Prostate gland (tissue), 2 donors: Measurements from ENCODE around the gene NT5C3B. TPM values are rescaled to one million over a fixed set of nuclear protein-coding genes. Genes with fewer than 3 reads are reported as not detected.

Experiments used
- DNase-seq: peaks from one replicate; pipeline ENCODE4 v3.0.0-alpha.2; 2019; ENCODE audit warnings: low spot score
- H3K27ac ChIP-seq, 2 donors: fragments of 200-600 bp; sonication (generic); 2 replicates each; pipeline ENCODE4 v1.5.1; 2017 to 2019
- H3K27me3 ChIP-seq: fragments of 200-600 bp; sonication (generic); replicated peaks from 2 replicates; pipeline ENCODE4 v1.5.1; 2019; ENCODE audit not compliant: insufficient read depth
- H3K36me3 ChIP-seq, 2 donors: fragments of 200-600 bp; sonication (generic); 1 replicate in 1 of 2; 2 replicates in 1 of 2; pipeline versions ENCODE4 v1.5.1 to v1.8.1; 2017 to 2019
- H3K4me1 ChIP-seq: fragments of 200-600 bp; sonication (generic); replicated peaks from 2 replicates; pipeline ENCODE4 v1.5.1; 2019
- H3K4me3 ChIP-seq, 2 donors: fragments of 200-600 bp; sonication (generic); 2 replicates each; pipeline ENCODE4 v1.5.1; 2017 to 2019
- H3K9me3 ChIP-seq: fragments of 200-600 bp; sonication (generic); 2 replicates; pipeline ENCODE4 v1.5.1; 2017
- POLR2A ChIP-seq: fragments of 450-650 bp; IDR thresholded peaks from one replicate; pipeline ENCODE4 v1.6.1; 2016; ENCODE audit warnings: antibody characterized with exemption, mild to moderate bottlenecking
- POLR2AphosphoS5 ChIP-seq: sonication (generic); formaldehyde crosslinking; IDR thresholded peaks from one replicate; pipeline ENCODE4 v1.6.1; 2017; ENCODE audit warnings: antibody characterized with exemption
- WGBS: methylation state at CpG from one replicate; pipeline ENCODE4 v1.1.5; 2018; 5-methylcytosine and 5-hydroxymethylcytosine counted together
- intact Hi-C: fragments of 100-400 bp; cut with DNase I; formaldehyde crosslinking; loops from one replicate; pipeline ENCODE4 v1.14.2; 2022
- total RNA-seq, 2 donors: library from RNA; depleted of rRNA; stranded (reverse); fragments of >200 nt; gene quantifications; one replicate each; pipeline ENCODE4 v1.1.0, GENCODE V29; 2016
- TF ChIP-seq, protein P1 (sequence below), 4 experiments: fragments of 200-600 bp in 2 of 4; fragments of 450-650 bp in 2 of 4; sonication (generic) in 2 of 4; IDR thresholded peaks; 1 replicate in 3 of 4; 2 replicates in 1 of 4; pipeline ENCODE4 v1.5.1; 2016 to 2019; ENCODE audit warnings: antibody characterized with exemption in 4 of 4, mild to moderate bottlenecking in 2 of 4, moderate library complexity in 2 of 4

NT5C3B gene
- total RNA-seq, 2 donors from 2014 or later = 53.9 to 67.2 TPM

DNA sequence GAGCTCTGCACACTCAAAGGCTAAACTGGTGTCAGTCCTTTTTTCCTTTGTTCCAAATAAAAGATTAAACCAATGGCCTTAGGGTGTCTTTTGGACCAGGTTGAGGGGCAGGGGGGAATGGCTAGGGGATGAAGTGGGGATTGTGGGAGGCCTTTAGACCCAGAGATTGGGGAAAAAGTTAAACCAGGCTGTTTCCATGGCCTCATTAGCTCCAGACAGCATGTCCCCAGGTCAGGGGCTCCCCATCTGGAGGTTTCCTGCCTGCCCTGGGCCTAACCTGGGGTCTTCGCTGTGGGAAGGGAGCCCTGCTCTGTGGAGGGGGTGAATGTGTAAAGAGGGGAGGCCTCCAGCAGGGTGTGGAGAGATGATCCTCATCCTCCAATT is 12.9 kb downstream of the NT5C3B start:
- no peak for DNase-seq
- intact Hi-C loops = no loop called here
- Histone ChIP-seq H3K36me3 (peaks cover under 1 to 6% of the 10 kb centered on the region in 2 donors), H3K27me3 (no peaks in the 10 kb centered on the region), H3K4me3 (no peak overlapping the region), H3K4me1 (no peaks in the 10 kb centered on the region), H3K9me3 (no peaks in the 10 kb centered on the region), H3K27ac (no peak overlapping the region)
- WGBS = 90% methylated on average over 1 of the region's 1 CpG
- no peak for TF ChIP-seq POLR2AphosphoS5
- TF ChIP-seq, protein P1, sequence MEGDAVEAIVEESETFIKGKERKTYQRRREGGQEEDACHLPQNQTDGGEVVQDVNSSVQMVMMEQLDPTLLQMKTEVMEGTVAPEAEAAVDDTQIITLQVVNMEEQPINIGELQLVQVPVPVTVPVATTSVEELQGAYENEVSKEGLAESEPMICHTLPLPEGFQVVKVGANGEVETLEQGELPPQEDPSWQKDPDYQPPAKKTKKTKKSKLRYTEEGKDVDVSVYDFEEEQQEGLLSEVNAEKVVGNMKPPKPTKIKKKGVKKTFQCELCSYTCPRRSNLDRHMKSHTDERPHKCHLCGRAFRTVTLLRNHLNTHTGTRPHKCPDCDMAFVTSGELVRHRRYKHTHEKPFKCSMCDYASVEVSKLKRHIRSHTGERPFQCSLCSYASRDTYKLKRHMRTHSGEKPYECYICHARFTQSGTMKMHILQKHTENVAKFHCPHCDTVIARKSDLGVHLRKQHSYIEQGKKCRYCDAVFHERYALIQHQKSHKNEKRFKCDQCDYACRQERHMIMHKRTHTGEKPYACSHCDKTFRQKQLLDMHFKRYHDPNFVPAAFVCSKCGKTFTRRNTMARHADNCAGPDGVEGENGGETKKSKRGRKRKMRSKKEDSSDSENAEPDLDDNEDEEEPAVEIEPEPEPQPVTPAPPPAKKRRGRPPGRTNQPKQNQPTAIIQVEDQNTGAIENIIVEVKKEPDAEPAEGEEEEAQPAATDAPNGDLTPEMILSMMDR (IDR thresholded peaks at IDR 0.05) = no peak
- no peak for TF ChIP-seq POLR2A

DNA sequence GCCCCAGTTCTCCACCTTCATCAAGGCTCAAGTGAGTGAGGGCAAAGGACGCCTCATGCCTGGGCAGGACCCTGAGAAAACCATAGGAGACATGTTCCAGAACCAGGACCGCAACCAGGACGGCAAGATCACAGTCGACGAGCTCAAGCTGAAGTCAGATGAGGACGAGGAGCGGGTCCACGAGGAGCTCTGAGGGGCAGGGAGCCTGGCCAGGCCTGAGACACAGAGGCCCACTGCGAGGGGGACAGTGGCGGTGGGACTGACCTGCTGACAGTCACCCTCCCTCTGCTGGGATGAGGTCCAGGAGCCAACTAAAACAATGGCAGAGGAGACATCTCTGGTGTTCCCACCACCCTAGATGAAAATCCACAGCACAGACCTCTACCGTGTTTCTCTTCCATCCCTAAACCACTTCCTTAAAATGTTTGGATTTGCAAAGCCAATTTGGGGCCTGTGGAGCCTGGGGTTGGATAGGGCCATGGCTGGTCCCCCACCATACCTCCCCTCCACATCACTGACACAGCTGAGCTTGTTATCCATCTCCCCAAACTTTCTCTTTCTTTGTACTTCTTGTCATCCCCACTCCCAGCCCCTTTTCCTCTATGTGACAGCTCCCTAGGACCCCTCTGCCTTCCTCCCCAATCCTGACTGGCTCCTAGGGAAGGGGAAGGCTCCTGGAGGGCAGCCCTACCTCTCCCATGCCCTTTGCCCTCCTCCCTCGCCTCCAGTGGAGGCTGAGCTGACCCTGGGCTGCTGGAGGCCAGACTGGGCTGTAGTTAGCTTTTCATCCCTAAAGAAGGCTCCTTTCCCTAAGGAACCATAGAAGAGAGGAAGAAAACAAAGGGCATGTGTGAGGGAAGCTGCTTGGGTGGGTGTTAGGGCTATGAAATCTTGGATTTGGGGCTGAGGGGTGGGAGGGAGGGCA is 13.6 kb downstream of the NT5C3B start:
- Histone ChIP-seq H3K36me3 (peaks cover 0 to 6% of the 10 kb centered on the region in 2 donors), H3K4me1 (no peaks in the 10 kb centered on the region), H3K27ac (no peak overlapping the region), H3K4me3 (no peak overlapping the region), H3K27me3 (no peaks in the 10 kb centered on the region), H3K9me3 (no peaks in the 10 kb centered on the region)
- WGBS = 81% methylated on average over 12 of the region's 12 CpGs
- intact Hi-C loops = no loop called here
- TF ChIP-seq, protein P1 (IDR thresholded peaks at IDR 0.05) = no peak
- TF ChIP-seq POLR2A (no peak), POLR2AphosphoS5 (no peak)
- no peak for DNase-seq

DNA sequence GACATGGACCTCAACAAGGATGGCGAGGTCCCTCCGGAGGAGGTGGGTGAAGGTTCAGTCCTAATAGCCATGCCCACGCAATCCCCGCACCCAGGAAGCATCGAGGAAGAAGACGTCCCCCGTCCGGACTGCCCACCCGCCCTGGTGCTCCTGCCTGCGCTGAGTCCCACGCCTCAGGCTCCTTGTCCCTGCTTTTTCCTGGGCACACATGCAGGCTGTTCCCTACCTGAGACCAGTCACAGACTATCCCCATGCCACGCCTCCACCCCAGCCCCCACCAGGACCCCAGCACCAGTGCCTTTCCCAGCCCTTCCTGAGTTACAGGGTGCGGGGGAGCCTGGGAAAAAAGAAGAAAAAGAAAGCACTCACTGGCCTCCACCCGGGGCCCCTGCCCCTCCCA is 14.3 kb downstream of the NT5C3B start:
- H3K4me1 ChIP-seq = no peaks in the 10 kb centered on the region
- H3K4me3 ChIP-seq = no peak overlapping the region
- TF ChIP-seq, protein P1 (IDR thresholded peaks at IDR 0.05) = no peak
- TF ChIP-seq POLR2AphosphoS5 (no peak), POLR2A (no peak)
- H3K36me3 ChIP-seq = peaks cover 0 to 6% of the 10 kb centered on the region in 2 donors
- DNase-seq = no peak
- no peak overlapping the region for H3K27ac ChIP-seq
- H3K9me3 ChIP-seq = no peaks in the 10 kb centered on the region
- no peaks in the 10 kb centered on the region for H3K27me3 ChIP-seq
- 83% methylated on average over 10 of the region's 14 CpGs for WGBS
- intact Hi-C loops = no loop called here

DNA sequence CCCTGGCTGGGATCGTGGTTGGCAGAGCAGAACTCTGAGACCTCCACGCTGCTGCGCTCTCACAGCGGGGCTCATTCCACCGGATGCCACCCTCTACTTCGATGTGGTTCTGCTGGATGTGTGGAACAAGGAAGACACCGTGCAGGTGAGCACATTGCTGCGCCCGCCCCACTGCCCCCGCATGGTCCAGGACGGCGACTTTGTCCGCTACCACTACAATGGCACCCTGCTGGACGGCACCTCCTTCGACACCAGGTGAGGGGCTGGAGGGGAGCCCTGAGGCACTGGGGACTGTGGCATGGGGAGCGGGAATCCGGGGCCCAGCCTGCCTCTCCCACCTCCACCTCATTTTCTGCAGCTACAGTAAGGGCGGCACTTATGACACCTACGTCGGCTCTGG is 18.0 kb downstream of the NT5C3B start:
- no peaks in the 10 kb centered on the region for H3K36me3 ChIP-seq
- H3K27ac ChIP-seq = no peak overlapping the region
- 94% methylated on average over 16 of the region's 20 CpGs for WGBS
- TF ChIP-seq, protein P1 (IDR thresholded peaks at IDR 0.05) = no peak
- no peak for TF ChIP-seq POLR2A
- no peak for TF ChIP-seq POLR2AphosphoS5
- no peaks in the 10 kb centered on the region for H3K9me3 ChIP-seq
- no peaks in the 10 kb centered on the region for H3K4me1 ChIP-seq
- intact Hi-C loops = no loop called here
- H3K4me3 ChIP-seq = no peak overlapping the region
- no peak for DNase-seq
- H3K27me3 ChIP-seq = no peaks in the 10 kb centered on the region
